SK-N-SH treated with all-trans-retinoic acid at 6 μM for 48 hours (cell line): ENCODE results near the gene HDAC4.

Experiments
- ATAC-seq: fragments of 200-7000 bp; cut with Tn5 transposase; 3 replicates; pipeline ENCODE4 v1.9.1; 2020; ENCODE audit warnings: mild to moderate bottlenecking, moderate library complexity
- ARNTL ChIP-seq: fragments of 450-650 bp; formaldehyde crosslinking; IDR thresholded peaks from 2 replicates; pipeline ENCODE4 v1.5.0; 2020; ENCODE audit warnings: low read depth, mild to moderate bottlenecking, moderate library complexity, borderline replicate concordance
- BACH2 ChIP-seq: fragments of 250-450 bp; sonication (Bioruptor Pico); IDR thresholded peaks from 2 replicates; pipeline ENCODE4 v1.9.0; 2021; ENCODE audit warnings: mild to moderate bottlenecking, borderline replicate concordance
- CSDC2 ChIP-seq: fragments of 250-450 bp; sonication (Bioruptor Pico); IDR thresholded peaks from 2 replicates; pipeline ENCODE4 v1.5.0; 2020; ENCODE audit warnings: mild to moderate bottlenecking, moderate library complexity
- ESRRG ChIP-seq: fragments of 250-450 bp; sonication (Bioruptor Pico); IDR thresholded peaks from 2 replicates; pipeline ENCODE4 v1.6.1; 2021; ENCODE audit warnings: mild to moderate bottlenecking
- GLIS3 ChIP-seq: fragments of 250-450 bp; sonication (Bioruptor Pico); IDR thresholded peaks from 2 replicates; pipeline ENCODE4 v1.5.0; 2020; ENCODE audit warnings: mild to moderate bottlenecking, moderate library complexity
- ISL1 ChIP-seq: fragments of 250-450 bp; sonication (Bioruptor Pico); IDR thresholded peaks from 2 replicates; pipeline ENCODE4 v2.1.2; 2022; ENCODE audit warnings: mild to moderate bottlenecking, moderate library complexity
- OSR1 ChIP-seq: fragments of 250-450 bp; sonication (Bioruptor Pico); IDR thresholded peaks from 2 replicates; pipeline ENCODE4 v1.8.0; 2022; ENCODE audit warnings: moderate library complexity, mild to moderate bottlenecking, inconsistent platforms
- PPARA ChIP-seq: fragments of 250-450 bp; sonication (Bioruptor Pico); IDR thresholded peaks from 2 replicates; pipeline ENCODE4 v1.5.0; 2020; ENCODE audit warnings: mild to moderate bottlenecking, borderline replicate concordance
- RARB ChIP-seq: fragments of 250-450 bp; sonication (Bioruptor Pico); IDR thresholded peaks from 2 replicates; pipeline ENCODE4 v1.8.0; 2021; ENCODE audit warnings: mild to moderate bottlenecking, moderate library complexity
- SNAI2 ChIP-seq: fragments of 250-450 bp; sonication (Bioruptor Pico); IDR thresholded peaks from 2 replicates; pipeline ENCODE4 v1.5.0; 2020; ENCODE audit warnings: mild to moderate bottlenecking, moderate library complexity
- TCF4 ChIP-seq: fragments of 250-450 bp; sonication (Bioruptor Pico); IDR thresholded peaks from 2 replicates; pipeline ENCODE4 v1.8.0; 2021; ENCODE audit warnings: mild to moderate bottlenecking, moderate library complexity, borderline replicate concordance
- TOX ChIP-seq: fragments of 250-450 bp; sonication (Bioruptor Pico); IDR thresholded peaks from 2 replicates; pipeline ENCODE4 v1.8.0; 2021; ENCODE audit warnings: mild to moderate bottlenecking, moderate library complexity, borderline replicate concordance
- ZC3H10 ChIP-seq: fragments of 250-450 bp; sonication (Bioruptor Pico); IDR thresholded peaks from 2 replicates; pipeline ENCODE4 v1.5.1; 2021; ENCODE audit warnings: mild to moderate bottlenecking, moderate library complexity
- ZFP3 ChIP-seq: fragments of 250-450 bp; sonication (Bioruptor Pico); IDR thresholded peaks from 2 replicates; pipeline ENCODE4 v1.5.0; 2020; ENCODE audit warnings: mild to moderate bottlenecking, moderate library complexity
- ZNF565 ChIP-seq: fragments of 450-650 bp; formaldehyde crosslinking; conservative IDR thresholded peaks from 2 replicates; pipeline ENCODE4 v1.5.0; 2020; ENCODE audit warnings: low read depth, mild to moderate bottlenecking, moderate library complexity
- ZNF70 ChIP-seq: fragments of 450-650 bp; formaldehyde crosslinking; IDR thresholded peaks from 2 replicates; pipeline ENCODE4 v1.5.0; 2020; ENCODE audit warnings: mild to moderate bottlenecking, moderate library complexity
- TF ChIP-seq, protein P1 (sequence below): fragments of 250-450 bp; sonication (Bioruptor Pico); IDR thresholded peaks from 2 replicates; pipeline ENCODE4 v1.5.1; 2020; ENCODE audit warnings: low read depth, mild to moderate bottlenecking, moderate library complexity
- TF ChIP-seq, protein P2 (sequence below): fragments of 250-450 bp; sonication (Bioruptor Pico); IDR thresholded peaks from 2 replicates; pipeline ENCODE4 v1.8.0; 2020; ENCODE audit warnings: mild to moderate bottlenecking, moderate library complexity, borderline replicate concordance
- TF ChIP-seq, protein P3 (sequence below): fragments of 250-450 bp; sonication (Bioruptor Pico); IDR thresholded peaks from 2 replicates; pipeline ENCODE4 v1.5.0; 2020; ENCODE audit warnings: mild to moderate bottlenecking, moderate library complexity
- TF ChIP-seq, protein P4 (sequence below): fragments of 250-450 bp; sonication (Bioruptor Pico); IDR thresholded peaks from 2 replicates; pipeline ENCODE4 v1.8.0; 2021; ENCODE audit warnings: low read depth, mild to moderate bottlenecking, moderate library complexity, borderline replicate concordance

The HDAC4 gene

DNA sequence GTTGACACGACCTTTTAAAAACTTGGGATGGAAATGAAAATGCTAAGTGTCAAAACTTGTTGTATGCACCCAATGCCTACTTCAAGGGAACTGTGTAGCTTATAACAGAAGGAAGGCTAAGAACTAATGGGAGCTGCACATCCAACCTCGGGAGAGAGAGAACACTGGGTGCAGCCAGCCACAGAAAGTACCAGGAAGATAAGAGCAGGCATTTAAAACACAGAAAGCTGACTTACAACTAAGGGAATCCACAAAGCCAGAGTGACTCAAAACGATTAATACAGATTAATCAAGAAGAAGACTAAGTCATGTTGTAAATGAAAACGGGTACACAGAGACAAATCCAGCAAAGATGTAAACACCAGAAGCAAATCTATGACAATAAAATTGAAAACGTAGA, 113.4 kb downstream of the HDAC4 start:
- no peak for ATAC-seq
- TF ChIP-seq PPARA (CRISPR knock-in tag): no peak
- TF ChIP-seq ZNF565 (CRISPR knock-in tag): no peak
- TF ChIP-seq RARB (CRISPR knock-in tag): no peak
- TF ChIP-seq ARNTL (CRISPR knock-in tag): no peak

DNA sequence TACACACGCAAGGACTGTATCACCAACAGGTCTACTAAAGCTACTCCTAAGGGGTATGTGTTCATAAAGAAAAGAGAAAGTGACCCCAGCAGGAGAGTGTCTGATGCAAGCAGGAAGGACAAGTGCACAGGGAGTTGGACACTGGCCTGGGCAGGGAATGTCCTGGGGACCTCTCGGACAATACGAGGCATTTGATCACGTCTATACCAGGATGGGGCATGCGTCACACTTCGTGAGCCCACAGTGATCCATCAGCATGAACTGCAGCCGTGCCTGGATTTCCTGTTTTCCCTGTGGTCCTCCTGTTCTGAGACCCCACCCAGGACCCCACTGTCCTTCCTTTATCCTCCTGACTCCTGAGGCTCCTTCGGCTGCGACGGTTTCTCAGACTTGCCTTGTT, 113.9 kb downstream of the HDAC4 start:
- no peak for ATAC-seq
- TF ChIP-seq CSDC2 (CRISPR knock-in tag) (no peak), OSR1 (CRISPR knock-in tag) (no peak), ZNF70 (no peak), ZC3H10 (CRISPR knock-in tag) (no peak), BACH2 (no peak), ZFP3 (CRISPR knock-in tag) (no peak), SNAI2 (CRISPR knock-in tag) (no peak), GLIS3 (no peak), ESRRG (CRISPR knock-in tag) (no peak), ISL1 (CRISPR knock-in tag) (no peak), ZNF565 (CRISPR knock-in tag) (no peak)
- TF ChIP-seq, protein P1, sequence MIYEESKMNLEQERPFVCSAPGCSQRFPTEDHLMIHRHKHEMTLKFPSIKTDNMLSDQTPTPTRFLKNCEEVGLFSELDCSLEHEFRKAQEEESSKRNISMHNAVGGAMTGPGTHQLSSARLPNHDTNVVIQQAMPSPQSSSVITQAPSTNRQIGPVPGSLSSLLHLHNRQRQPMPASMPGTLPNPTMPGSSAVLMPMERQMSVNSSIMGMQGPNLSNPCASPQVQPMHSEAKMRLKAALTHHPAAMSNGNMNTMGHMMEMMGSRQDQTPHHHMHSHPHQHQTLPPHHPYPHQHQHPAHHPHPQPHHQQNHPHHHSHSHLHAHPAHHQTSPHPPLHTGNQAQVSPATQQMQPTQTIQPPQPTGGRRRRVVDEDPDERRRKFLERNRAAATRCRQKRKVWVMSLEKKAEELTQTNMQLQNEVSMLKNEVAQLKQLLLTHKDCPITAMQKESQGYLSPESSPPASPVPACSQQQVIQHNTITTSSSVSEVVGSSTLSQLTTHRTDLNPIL (CRISPR knock-in tag): no peak
- TF ChIP-seq, protein P2, sequence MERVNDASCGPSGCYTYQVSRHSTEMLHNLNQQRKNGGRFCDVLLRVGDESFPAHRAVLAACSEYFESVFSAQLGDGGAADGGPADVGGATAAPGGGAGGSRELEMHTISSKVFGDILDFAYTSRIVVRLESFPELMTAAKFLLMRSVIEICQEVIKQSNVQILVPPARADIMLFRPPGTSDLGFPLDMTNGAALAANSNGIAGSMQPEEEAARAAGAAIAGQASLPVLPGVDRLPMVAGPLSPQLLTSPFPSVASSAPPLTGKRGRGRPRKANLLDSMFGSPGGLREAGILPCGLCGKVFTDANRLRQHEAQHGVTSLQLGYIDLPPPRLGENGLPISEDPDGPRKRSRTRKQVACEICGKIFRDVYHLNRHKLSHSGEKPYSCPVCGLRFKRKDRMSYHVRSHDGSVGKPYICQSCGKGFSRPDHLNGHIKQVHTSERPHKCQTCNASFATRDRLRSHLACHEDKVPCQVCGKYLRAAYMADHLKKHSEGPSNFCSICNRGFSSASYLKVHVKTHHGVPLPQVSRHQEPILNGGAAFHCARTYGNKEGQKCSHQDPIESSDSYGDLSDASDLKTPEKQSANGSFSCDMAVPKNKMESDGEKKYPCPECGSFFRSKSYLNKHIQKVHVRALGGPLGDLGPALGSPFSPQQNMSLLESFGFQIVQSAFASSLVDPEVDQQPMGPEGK (CRISPR knock-in tag): no peak
- TF ChIP-seq, protein P3, sequence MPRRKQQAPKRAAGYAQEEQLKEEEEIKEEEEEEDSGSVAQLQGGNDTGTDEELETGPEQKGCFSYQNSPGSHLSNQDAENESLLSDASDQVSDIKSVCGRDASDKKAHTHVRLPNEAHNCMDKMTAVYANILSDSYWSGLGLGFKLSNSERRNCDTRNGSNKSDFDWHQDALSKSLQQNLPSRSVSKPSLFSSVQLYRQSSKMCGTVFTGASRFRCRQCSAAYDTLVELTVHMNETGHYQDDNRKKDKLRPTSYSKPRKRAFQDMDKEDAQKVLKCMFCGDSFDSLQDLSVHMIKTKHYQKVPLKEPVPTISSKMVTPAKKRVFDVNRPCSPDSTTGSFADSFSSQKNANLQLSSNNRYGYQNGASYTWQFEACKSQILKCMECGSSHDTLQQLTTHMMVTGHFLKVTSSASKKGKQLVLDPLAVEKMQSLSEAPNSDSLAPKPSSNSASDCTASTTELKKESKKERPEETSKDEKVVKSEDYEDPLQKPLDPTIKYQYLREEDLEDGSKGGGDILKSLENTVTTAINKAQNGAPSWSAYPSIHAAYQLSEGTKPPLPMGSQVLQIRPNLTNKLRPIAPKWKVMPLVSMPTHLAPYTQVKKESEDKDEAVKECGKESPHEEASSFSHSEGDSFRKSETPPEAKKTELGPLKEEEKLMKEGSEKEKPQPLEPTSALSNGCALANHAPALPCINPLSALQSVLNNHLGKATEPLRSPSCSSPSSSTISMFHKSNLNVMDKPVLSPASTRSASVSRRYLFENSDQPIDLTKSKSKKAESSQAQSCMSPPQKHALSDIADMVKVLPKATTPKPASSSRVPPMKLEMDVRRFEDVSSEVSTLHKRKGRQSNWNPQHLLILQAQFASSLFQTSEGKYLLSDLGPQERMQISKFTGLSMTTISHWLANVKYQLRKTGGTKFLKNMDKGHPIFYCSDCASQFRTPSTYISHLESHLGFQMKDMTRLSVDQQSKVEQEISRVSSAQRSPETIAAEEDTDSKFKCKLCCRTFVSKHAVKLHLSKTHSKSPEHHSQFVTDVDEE: no peak
- TF ChIP-seq, protein P4, sequence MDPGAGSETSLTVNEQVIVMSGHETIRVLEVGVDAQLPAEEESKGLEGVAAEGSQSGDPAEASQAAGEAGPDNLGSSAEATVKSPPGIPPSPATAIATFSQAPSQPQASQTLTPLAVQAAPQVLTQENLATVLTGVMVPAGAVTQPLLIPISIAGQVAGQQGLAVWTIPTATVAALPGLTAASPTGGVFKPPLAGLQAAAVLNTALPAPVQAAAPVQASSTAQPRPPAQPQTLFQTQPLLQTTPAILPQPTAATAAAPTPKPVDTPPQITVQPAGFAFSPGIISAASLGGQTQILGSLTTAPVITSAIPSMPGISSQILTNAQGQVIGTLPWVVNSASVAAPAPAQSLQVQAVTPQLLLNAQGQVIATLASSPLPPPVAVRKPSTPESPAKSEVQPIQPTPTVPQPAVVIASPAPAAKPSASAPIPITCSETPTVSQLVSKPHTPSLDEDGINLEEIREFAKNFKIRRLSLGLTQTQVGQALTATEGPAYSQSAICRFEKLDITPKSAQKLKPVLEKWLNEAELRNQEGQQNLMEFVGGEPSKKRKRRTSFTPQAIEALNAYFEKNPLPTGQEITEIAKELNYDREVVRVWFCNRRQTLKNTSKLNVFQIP (CRISPR knock-in tag): no peak

DNA sequence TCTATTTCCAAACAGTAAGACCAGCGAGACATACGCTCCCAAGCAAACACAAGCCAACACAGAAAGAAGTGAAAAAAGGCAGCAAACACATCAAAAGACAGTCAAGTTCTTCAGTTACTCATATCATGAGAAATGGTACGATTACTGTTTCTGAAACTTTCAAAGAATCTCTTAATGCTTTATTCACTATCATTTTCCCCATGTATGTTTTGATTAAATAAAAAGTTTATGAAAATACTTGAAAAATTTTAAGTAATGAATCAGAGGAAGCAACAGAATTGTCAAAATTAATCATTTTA, 114.9 kb downstream of the HDAC4 start:
- TF ChIP-seq OSR1 (CRISPR knock-in tag) (no peak), ZNF70 (no peak), ISL1 (CRISPR knock-in tag) (no peak), GLIS3 (no peak), ARNTL (CRISPR knock-in tag) (no peak), RARB (CRISPR knock-in tag) (no peak), TOX (CRISPR knock-in tag) (no peak), TCF4 (CRISPR knock-in tag) (no peak), SNAI2 (CRISPR knock-in tag) (no peak), CSDC2 (CRISPR knock-in tag) (no peak)
- TF ChIP-seq, protein P4 (CRISPR knock-in tag): no peak
- no peak for ATAC-seq
